Astrocyte (in vitro differentiated cells and primary cell): ENCODE measurements around the gene TRIM67. TPM values are rescaled to one million over a fixed set of nuclear protein-coding genes. Genes with fewer than 3 reads are reported as not detected.

Experiments
- DNase-seq: peaks from one replicate; pipeline ENCODE4 v3.0.0-alpha.2; 2010; ENCODE audit warnings: low read depth
- FAIRE-seq: peaks from 2 replicates; lab custom pipeline; 2011; peaks lifted over from hg19 to GRCh38; lab: Jason Lieb, UNC
- H2AFZ ChIP-seq: 2 replicates; pipeline ENCODE4 v1.6.0; 2012; ENCODE audit warnings: low read depth, low read length, inconsistent platforms
- H3K27ac ChIP-seq: 2 replicates; pipeline ENCODE4 v1.5.1; 2011; ENCODE audit warnings: low read depth, low read length, inconsistent platforms
- H3K27me3 ChIP-seq: 2 replicates; pipeline ENCODE4 v1.6.0; 2011; ENCODE audit warnings: low read length, inconsistent platforms; ENCODE audit not compliant: insufficient read depth
- H3K36me3 ChIP-seq: 2 replicates; pipeline ENCODE4 v1.5.1; 2011; ENCODE audit warnings: low read length, inconsistent platforms; ENCODE audit not compliant: insufficient read depth
- H3K4me1 ChIP-seq: 2 replicates; pipeline ENCODE4 v1.5.1; 2011; ENCODE audit warnings: low read length, inconsistent platforms; ENCODE audit not compliant: insufficient read depth
- H3K4me2 ChIP-seq: 2 replicates; pipeline ENCODE4 v1.6.0; 2012; ENCODE audit warnings: low read length, inconsistent platforms
- H3K4me3 ChIP-seq: 2 replicates; pipeline ENCODE4 v1.5.1; 2011; ENCODE audit warnings: low read depth, mild to moderate bottlenecking, low read length, inconsistent platforms; ENCODE audit not compliant: insufficient read depth
- H3K79me2 ChIP-seq: 2 replicates; pipeline ENCODE4 v1.6.0; 2012; ENCODE audit warnings: mild to moderate bottlenecking, low read length, inconsistent platforms; ENCODE audit not compliant: insufficient read depth
- H3K9ac ChIP-seq: 2 replicates; pipeline ENCODE4 v1.6.0; 2012; ENCODE audit warnings: mild to moderate bottlenecking, low read length, inconsistent platforms
- H3K9me3 ChIP-seq: 2 replicates; pipeline ENCODE4 v1.5.1; 2012; ENCODE audit warnings: low read depth, mild to moderate bottlenecking, low read length, inconsistent platforms; ENCODE audit not compliant: insufficient read depth
- H4K20me1 ChIP-seq: 2 replicates; pipeline ENCODE4 v1.6.0; 2012; ENCODE audit warnings: low read length, inconsistent platforms; ENCODE audit not compliant: insufficient read depth
- H3K27ac Mint-ChIP-seq: one replicate; pipeline ENCODE4 v1.8.0; 2021; ENCODE audit warnings: mild to moderate bottlenecking, mixed read lengths; ENCODE audit not compliant: unreplicated experiment
- H3K27me3 Mint-ChIP-seq: one replicate; pipeline ENCODE4 v1.8.0; 2021; ENCODE audit warnings: low read depth, mixed read lengths; ENCODE audit not compliant: unreplicated experiment
- H3K36me3 Mint-ChIP-seq: one replicate; pipeline ENCODE4 v1.8.0; 2021; ENCODE audit warnings: low read depth, mixed read lengths; ENCODE audit not compliant: unreplicated experiment
- H3K4me1 Mint-ChIP-seq: one replicate; pipeline ENCODE4 v1.8.0; 2021; ENCODE audit warnings: low read depth, mixed read lengths; ENCODE audit not compliant: unreplicated experiment
- H3K4me3 Mint-ChIP-seq: one replicate; pipeline ENCODE4 v1.8.0; 2021; ENCODE audit warnings: mild to moderate bottlenecking, moderate library complexity, mixed read lengths; ENCODE audit not compliant: unreplicated experiment
- H3K9me3 Mint-ChIP-seq: one replicate; pipeline ENCODE4 v1.8.0; 2021; ENCODE audit warnings: mild to moderate bottlenecking, mixed read lengths; ENCODE audit not compliant: unreplicated experiment
- EZH2 ChIP-seq: IDR thresholded peaks from 2 replicates; pipeline ENCODE4 v1.6.1; 2012; ENCODE audit warnings: mild to moderate bottlenecking, low read length, inconsistent platforms; ENCODE audit not compliant: insufficient read depth
- total RNA-seq: library from RNA; stranded (reverse); gene quantifications from 2 replicates; pipeline ENCODE4 v1.2.1, GENCODE V29; 2021
- TF ChIP-seq, protein P1 (sequence below): IDR thresholded peaks from 2 replicates; pipeline ENCODE4 v1.5.1; 2011; ENCODE audit warnings: low read depth, mild to moderate bottlenecking, inconsistent platforms, low read length, moderate library complexity; ENCODE audit not compliant: insufficient read depth

The TRIM67 gene
- total RNA-seq, 1 donor from 2014 or later, result 0.89 TPM

DNA sequence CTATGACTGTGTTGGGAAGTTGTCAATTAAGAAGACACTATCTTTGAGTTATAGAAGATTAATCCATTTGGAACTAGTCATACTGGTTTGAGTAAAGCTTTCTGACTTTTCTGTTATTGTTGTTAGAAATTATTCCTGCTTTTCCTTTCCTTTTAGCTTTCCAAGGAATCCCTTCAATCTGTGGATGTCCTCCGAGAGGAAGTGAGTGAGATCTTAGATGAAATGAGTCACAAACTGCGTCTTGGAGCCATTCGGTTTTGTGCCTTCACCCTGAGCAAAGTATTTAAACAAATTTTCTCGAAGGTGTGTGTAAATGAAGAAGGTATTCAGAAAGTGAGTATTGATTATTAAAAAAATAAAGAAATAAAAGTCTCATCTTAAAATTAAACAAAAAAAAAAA is 98.5 kb downstream of the TRIM67 start:
- H3K79me2 ChIP-seq, result no peaks in the 10 kb centered on the region
- no peak overlapping the region for H3K4me3 ChIP-seq
- Mint-ChIP-seq H3K4me3 (no peak overlapping the region), H3K27ac (no peak overlapping the region), H3K4me1 (no peaks in the 10 kb centered on the region), H3K27me3 (no peaks in the 10 kb centered on the region), H3K9me3 (peaks cover 51% of the 10 kb centered on the region), H3K36me3 (peaks cover 86% of the 10 kb centered on the region)
- H3K4me2 ChIP-seq, result no peak overlapping the region
- no peak overlapping the region for H2AFZ ChIP-seq
- no peaks in the 10 kb centered on the region for H3K27me3 ChIP-seq
- H3K27ac ChIP-seq, result no peak overlapping the region
- H3K36me3 ChIP-seq, result peaks cover 52% of the 10 kb centered on the region
- no peaks in the 10 kb centered on the region for H3K4me1 ChIP-seq
- H3K9ac ChIP-seq, result no peak overlapping the region
- peaks cover 27% of the 10 kb centered on the region for H3K9me3 ChIP-seq
- no peaks in the 10 kb centered on the region for H4K20me1 ChIP-seq
- DNase-seq (no peak), FAIRE-seq (no peak)
- no peak for TF ChIP-seq EZH2
- TF ChIP-seq, protein P1, sequence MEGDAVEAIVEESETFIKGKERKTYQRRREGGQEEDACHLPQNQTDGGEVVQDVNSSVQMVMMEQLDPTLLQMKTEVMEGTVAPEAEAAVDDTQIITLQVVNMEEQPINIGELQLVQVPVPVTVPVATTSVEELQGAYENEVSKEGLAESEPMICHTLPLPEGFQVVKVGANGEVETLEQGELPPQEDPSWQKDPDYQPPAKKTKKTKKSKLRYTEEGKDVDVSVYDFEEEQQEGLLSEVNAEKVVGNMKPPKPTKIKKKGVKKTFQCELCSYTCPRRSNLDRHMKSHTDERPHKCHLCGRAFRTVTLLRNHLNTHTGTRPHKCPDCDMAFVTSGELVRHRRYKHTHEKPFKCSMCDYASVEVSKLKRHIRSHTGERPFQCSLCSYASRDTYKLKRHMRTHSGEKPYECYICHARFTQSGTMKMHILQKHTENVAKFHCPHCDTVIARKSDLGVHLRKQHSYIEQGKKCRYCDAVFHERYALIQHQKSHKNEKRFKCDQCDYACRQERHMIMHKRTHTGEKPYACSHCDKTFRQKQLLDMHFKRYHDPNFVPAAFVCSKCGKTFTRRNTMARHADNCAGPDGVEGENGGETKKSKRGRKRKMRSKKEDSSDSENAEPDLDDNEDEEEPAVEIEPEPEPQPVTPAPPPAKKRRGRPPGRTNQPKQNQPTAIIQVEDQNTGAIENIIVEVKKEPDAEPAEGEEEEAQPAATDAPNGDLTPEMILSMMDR, result no peak

DNA sequence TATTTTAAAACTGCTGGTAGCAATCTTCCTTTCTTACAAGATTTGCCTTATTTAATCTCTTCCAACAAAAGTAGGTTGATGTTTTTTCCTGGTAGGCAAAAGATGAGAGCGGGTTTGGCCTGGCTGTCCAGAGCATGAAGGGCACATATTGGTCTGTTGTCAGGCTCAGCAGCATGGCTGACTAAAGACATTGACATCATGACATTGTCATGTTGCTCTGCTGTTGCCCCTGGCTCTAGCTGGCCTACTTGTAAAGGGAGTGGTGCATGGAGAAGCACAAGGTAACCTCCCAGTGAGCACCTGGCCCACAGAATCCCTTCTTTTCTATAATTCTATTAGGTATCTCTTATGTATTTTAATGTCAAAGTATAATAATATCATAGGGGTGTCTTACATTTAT is 102.8 kb downstream of the TRIM67 start:
- TF ChIP-seq, protein P1, result no peak
- no peaks in the 10 kb centered on the region for H4K20me1 ChIP-seq
- no peaks in the 10 kb centered on the region for H3K4me1 Mint-ChIP-seq
- H3K4me3 Mint-ChIP-seq, result no peak overlapping the region
- no peaks in the 10 kb centered on the region for H3K27me3 ChIP-seq
- peaks cover 48% of the 10 kb centered on the region for H3K36me3 ChIP-seq
- H3K4me1 ChIP-seq, result no peaks in the 10 kb centered on the region
- no peak overlapping the region for H3K27ac Mint-ChIP-seq
- FAIRE-seq (no peak), DNase-seq (no peak)
- peaks cover 23% of the 10 kb centered on the region for H3K9me3 Mint-ChIP-seq
- H3K4me3 ChIP-seq, result no peak overlapping the region
- no peak overlapping the region for H3K4me2 ChIP-seq
- peaks cover 3% of the 10 kb centered on the region for H3K9me3 ChIP-seq
- H3K79me2 ChIP-seq, result no peaks in the 10 kb centered on the region
- no peaks in the 10 kb centered on the region for H3K27me3 Mint-ChIP-seq
- H3K9ac ChIP-seq, result no peak overlapping the region
- no peak overlapping the region for H3K27ac ChIP-seq
- no peak overlapping the region for H2AFZ ChIP-seq
- peaks cover 68% of the 10 kb centered on the region for H3K36me3 Mint-ChIP-seq

DNA sequence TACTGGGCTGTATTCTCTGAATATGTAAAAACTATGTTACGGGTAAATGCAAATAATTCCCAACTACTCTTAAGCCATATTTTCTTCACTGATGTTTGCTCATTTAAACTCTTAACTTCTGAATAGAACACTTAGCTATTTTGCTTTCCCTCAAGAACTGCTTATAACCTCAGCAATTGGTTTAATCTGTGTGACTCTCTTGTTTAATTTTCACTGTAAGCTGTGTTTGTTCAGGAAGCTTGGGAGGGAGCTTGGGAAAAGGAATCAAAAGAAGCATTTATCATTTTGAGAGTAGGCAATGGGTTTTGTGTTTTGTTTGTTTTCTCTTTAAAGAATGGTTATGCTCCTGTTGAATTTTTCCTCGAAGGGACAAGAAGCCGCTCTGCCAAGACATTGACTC is 103.5 kb downstream of the TRIM67 start:
- Histone ChIP-seq H2AFZ (no peak overlapping the region), H4K20me1 (no peaks in the 10 kb centered on the region), H3K4me3 (no peak overlapping the region), H3K27me3 (no peaks in the 10 kb centered on the region), H3K9ac (no peak overlapping the region), H3K36me3 (peaks cover 44% of the 10 kb centered on the region), H3K27ac (no peak overlapping the region), H3K9me3 (no peaks in the 10 kb centered on the region), H3K4me1 (no peaks in the 10 kb centered on the region), H3K79me2 (no peaks in the 10 kb centered on the region), H3K4me2 (no peak overlapping the region)
- Mint-ChIP-seq H3K4me1 (no peaks in the 10 kb centered on the region), H3K36me3 (peaks cover 68% of the 10 kb centered on the region), H3K4me3 (no peak overlapping the region), H3K27me3 (no peaks in the 10 kb centered on the region), H3K27ac (no peak overlapping the region), H3K9me3 (peaks cover 16% of the 10 kb centered on the region)
- FAIRE-seq (no peak), DNase-seq (no peak)
- TF ChIP-seq EZH2, result no peak
